ENCODE data around the gene TRAK1.
A peak's percentile ranks its signal among the peaks of the same experiment; 100 is the strongest.

The TRAK1 gene

DNA sequence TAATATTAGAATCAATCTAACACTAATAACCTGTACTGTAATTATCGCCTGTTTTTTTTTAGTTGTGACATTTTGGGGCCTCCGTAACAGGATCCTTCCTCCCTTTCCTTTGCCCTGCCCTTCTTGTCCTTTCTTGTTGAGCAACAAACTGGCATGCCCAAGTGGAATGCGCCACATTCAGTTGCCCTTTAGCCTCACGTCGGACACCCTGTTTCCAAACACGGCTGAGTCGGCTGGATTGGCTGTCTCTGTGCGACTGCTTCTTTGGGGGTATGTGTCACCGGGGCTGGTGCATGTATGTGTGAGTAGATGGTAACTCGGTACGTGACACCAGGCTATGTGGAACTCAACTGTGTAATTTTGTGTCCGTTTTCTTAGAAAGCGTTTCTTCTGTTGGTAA is 24.1 kb downstream of the TRAK1 start:
- no peak overlapping the region for H2AK5ac ChIP-seq (ENCODE audit: low read length, severe bottlenecking)

DNA sequence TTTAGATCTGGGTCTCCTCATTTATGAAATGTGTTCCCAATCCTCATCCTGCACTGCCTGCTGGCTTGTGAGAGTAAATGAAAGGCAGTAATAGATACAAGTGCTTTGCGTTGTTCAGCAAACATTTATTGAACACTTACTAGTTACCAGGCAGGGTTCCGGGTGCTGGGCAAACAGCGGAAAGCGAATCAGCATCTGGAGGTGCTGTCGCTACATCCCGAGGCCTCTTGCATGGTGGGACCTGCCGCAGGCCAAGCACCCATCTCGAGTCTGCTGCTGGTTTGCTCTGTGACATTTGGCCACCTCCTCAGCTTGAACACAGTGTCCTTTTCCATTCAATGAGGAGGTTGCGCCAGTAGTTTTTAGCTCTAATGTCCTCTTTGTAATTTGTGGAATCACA is 24.8 kb downstream of the TRAK1 start:
- no peak for DNase-seq
- WGBS = 95% methylated on average over 9 of the region's 9 CpGs
- H3K14ac ChIP-seq (ENCODE audit: low read length in 2 of 2) = no peak overlapping the region
- no peak overlapping the region for H4K8ac ChIP-seq (ENCODE audit: low read length)
- no peak overlapping the region for H2BK120ac ChIP-seq (ENCODE audit: low read depth, low read length)
- H3K23ac ChIP-seq (ENCODE audit: low read length in 2 of 2) = no peak overlapping the region
- H3K4me2 ChIP-seq (ENCODE audit: low read length, poor library complexity, severe bottlenecking) = no peak overlapping the region
- H2BK15ac ChIP-seq (ENCODE audit: low read depth, poor library complexity, severe bottlenecking) = no peak overlapping the region
- H3K9me3 ChIP-seq (ENCODE audit: control insufficient read depth, low read length) = no peaks in the 10 kb centered on the region
- H2AK5ac ChIP-seq (ENCODE audit: low read length, severe bottlenecking) = no peak overlapping the region
- H2BK12ac ChIP-seq (ENCODE audit: low read length in 2 of 2) = peak overlapping the region in 1 of 2 experiments; percentile 11
- no peak overlapping the region for H2BK5ac ChIP-seq (ENCODE audit: low read depth, low read length, poor library complexity, severe bottlenecking)
- no peak overlapping the region for H3K27ac ChIP-seq (ENCODE audit: low read length, poor library complexity, severe bottlenecking)
- H3K4me1 ChIP-seq (ENCODE audit: control insufficient read depth, insufficient read depth, low read depth, low read length) = peaks cover 17% of the 10 kb centered on the region
- no peak overlapping the region for H4K91ac ChIP-seq (ENCODE audit: low read length)
- H3K4me3 ChIP-seq (ENCODE audit: insufficient read depth in 1 of 2, low read depth in 1 of 2, low read length in 2 of 2) = no peak overlapping the region
- H3K36me3 ChIP-seq (ENCODE audit: control insufficient read depth in 1 of 2, insufficient read depth in 2 of 2, low read depth in 1 of 2, low read length in 2 of 2) = peaks cover 0 to 12% of the 10 kb centered on the region in 2 experiments
- peaks cover 15% of the 10 kb centered on the region for H3K79me1 ChIP-seq (replicated peaks; ENCODE audit: low read length, poor library complexity, severe bottlenecking)
- no peak overlapping the region for H2AFZ ChIP-seq (ENCODE audit: low read depth, low read length)
- H3K4ac ChIP-seq (ENCODE audit: low read depth in 1 of 2, low read length in 2 of 2) = no peak overlapping the region
- H3K27me3 ChIP-seq (ENCODE audit: control insufficient read depth in 1 of 2, insufficient read depth in 1 of 2, low read length in 2 of 2) = no peaks in the 10 kb centered on the region
- no peak overlapping the region for H3K18ac ChIP-seq (ENCODE audit: low read depth in 1 of 2, low read length in 2 of 2)
- H3K9ac ChIP-seq (ENCODE audit: low read length) = no peak overlapping the region

More for the DNA sequence above, 24.1 kb downstream of the TRAK1 start:
- Histone ChIP-seq H3K27me3 (ENCODE audit: control insufficient read depth in 1 of 2, insufficient read depth in 1 of 2, low read length in 2 of 2) (no peaks in the 10 kb centered on the region), H3K18ac (ENCODE audit: low read depth in 1 of 2, low read length in 2 of 2) (no peak overlapping the region), H2BK12ac (ENCODE audit: low read length in 2 of 2) (no peak overlapping the region), H3K23ac (ENCODE audit: low read length in 2 of 2) (no peak overlapping the region), H4K8ac (ENCODE audit: low read length) (no peak overlapping the region), H2BK120ac (ENCODE audit: low read depth, low read length) (no peak overlapping the region), H3K4me1 (ENCODE audit: control insufficient read depth, insufficient read depth, low read depth, low read length) (peaks cover 17% of the 10 kb centered on the region), H3K4me3 (ENCODE audit: insufficient read depth in 1 of 2, low read depth in 1 of 2, low read length in 2 of 2) (no peak overlapping the region), H2BK15ac (ENCODE audit: low read depth, poor library complexity, severe bottlenecking) (no peak overlapping the region), H3K36me3 (ENCODE audit: control insufficient read depth in 1 of 2, insufficient read depth in 2 of 2, low read depth in 1 of 2, low read length in 2 of 2) (peaks cover 0 to 12% of the 10 kb centered on the region in 2 experiments), H4K91ac (ENCODE audit: low read length) (no peak overlapping the region), H3K27ac (ENCODE audit: low read length, poor library complexity, severe bottlenecking) (no peak overlapping the region), H2AFZ (ENCODE audit: low read depth, low read length) (no peak overlapping the region), H3K4ac (ENCODE audit: low read depth in 1 of 2, low read length in 2 of 2) (no peak overlapping the region), H3K4me2 (ENCODE audit: low read length, poor library complexity, severe bottlenecking) (no peak overlapping the region), H2BK5ac (ENCODE audit: low read depth, low read length, poor library complexity, severe bottlenecking) (no peak overlapping the region), H3K14ac (ENCODE audit: low read length in 2 of 2) (no peak overlapping the region), H3K79me1 (replicated peaks; ENCODE audit: low read length, poor library complexity, severe bottlenecking) (peaks cover 18% of the 10 kb centered on the region), H3K9ac (ENCODE audit: low read length) (no peak overlapping the region), H3K9me3 (ENCODE audit: control insufficient read depth, low read length) (no peaks in the 10 kb centered on the region)
- WGBS = 73% methylated on average over 12 of the region's 13 CpGs
- DNase-seq = no peak

DNA sequence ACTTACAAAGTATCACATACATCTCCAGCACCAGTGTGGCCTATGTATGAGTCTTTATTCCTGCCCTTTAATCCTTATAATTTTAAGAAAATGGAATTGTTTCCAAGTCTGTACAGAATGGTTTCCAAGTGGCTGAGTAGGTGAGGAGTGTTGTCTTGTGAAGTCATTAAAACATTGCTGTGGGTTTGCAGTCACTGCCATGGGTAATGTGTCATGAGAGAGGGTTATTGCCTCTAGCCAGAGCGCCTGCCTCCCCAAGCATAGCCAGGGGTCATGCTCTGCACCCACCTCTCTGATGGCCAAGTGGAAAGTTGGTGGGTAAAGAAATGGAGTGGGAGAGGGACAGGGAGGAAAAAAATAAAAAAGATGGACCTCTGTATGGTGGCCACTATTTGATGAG is 25.3 kb downstream of the TRAK1 start:
- Histone ChIP-seq H4K8ac (ENCODE audit: low read length) (no peak overlapping the region), H3K23ac (ENCODE audit: low read length in 2 of 2) (no peak overlapping the region), H3K9me3 (ENCODE audit: control insufficient read depth, low read length) (no peaks in the 10 kb centered on the region), H2BK120ac (ENCODE audit: low read depth, low read length) (no peak overlapping the region), H3K14ac (ENCODE audit: low read length in 2 of 2) (no peak overlapping the region), H3K4me2 (ENCODE audit: low read length, poor library complexity, severe bottlenecking) (no peak overlapping the region), H3K4ac (ENCODE audit: low read depth in 1 of 2, low read length in 2 of 2) (no peak overlapping the region), H3K4me3 (ENCODE audit: insufficient read depth in 1 of 2, low read depth in 1 of 2, low read length in 2 of 2) (no peak overlapping the region), H3K79me1 (replicated peaks; ENCODE audit: low read length, poor library complexity, severe bottlenecking) (peaks cover 15% of the 10 kb centered on the region), H2BK5ac (ENCODE audit: low read depth, low read length, poor library complexity, severe bottlenecking) (no peak overlapping the region), H2AK5ac (ENCODE audit: low read length, severe bottlenecking) (no peak overlapping the region), H4K91ac (ENCODE audit: low read length) (no peak overlapping the region), H3K36me3 (ENCODE audit: control insufficient read depth in 1 of 2, insufficient read depth in 2 of 2, low read depth in 1 of 2, low read length in 2 of 2) (peaks cover 0 to 12% of the 10 kb centered on the region in 2 experiments), H2BK12ac (ENCODE audit: low read length in 2 of 2) (no peak overlapping the region), H2BK15ac (ENCODE audit: low read depth, poor library complexity, severe bottlenecking) (no peak overlapping the region), H3K27ac (ENCODE audit: low read length, poor library complexity, severe bottlenecking) (no peak overlapping the region), H3K18ac (ENCODE audit: low read depth in 1 of 2, low read length in 2 of 2) (no peak overlapping the region), H2AFZ (ENCODE audit: low read depth, low read length) (no peak overlapping the region), H3K27me3 (ENCODE audit: control insufficient read depth in 1 of 2, insufficient read depth in 1 of 2, low read length in 2 of 2) (no peaks in the 10 kb centered on the region), H3K9ac (ENCODE audit: low read length) (no peak overlapping the region), H3K4me1 (ENCODE audit: control insufficient read depth, insufficient read depth, low read depth, low read length) (peaks cover 17% of the 10 kb centered on the region)
- WGBS = 82% methylated on average over 1 of the region's 1 CpG
- no peak for DNase-seq

DNA sequence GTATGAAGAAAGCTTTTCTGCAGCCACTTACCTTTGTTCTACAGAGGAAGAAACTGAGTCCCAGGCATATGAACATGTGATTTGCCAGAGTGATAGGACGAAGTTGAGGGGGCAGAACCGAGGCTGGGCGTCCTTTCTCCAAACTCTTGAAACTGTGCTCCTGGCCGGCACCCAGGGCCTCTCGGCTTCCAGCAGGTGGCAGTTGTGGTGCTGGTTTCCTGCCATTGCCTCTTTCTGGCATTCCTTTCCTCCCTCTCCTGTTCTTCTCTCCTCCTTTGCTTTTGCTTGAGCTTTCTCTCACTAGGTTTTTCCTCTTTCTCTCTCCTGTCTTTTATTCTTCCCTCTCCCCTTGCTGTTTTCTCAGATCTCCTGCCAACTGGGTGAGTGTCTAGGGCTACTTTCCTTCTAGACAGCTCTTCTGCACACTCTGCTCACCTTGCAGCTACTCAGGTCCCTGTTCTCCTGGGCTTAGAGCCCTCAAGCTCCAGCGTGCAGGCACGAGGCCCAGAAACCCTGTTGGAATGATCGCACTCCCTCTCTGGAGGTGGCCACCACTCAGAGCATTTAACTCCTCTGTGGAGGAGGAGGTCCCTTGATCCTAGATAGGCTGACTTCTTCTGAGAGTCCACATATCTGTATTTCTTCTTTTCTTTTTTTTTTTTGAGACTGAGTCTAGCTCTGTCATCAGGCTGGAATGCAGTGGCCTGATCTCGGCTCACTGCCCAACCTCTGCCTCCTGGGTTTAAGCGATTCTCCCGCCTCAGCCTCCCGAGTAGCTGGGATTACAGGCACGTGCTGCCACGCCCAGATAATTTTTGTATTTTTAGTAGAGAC is 26.2 kb downstream of the TRAK1 start:
- DNase-seq = peak; percentile 70
- H2BK15ac ChIP-seq (ENCODE audit: low read depth, poor library complexity, severe bottlenecking) = no peak overlapping the region

More for the DNA sequence above, 26.2 kb downstream of the TRAK1 start:
- Histone ChIP-seq H3K9me3 (ENCODE audit: control insufficient read depth, low read length) (no peaks in the 10 kb centered on the region), H3K14ac (ENCODE audit: low read length in 2 of 2) (no peak overlapping the region), H2BK5ac (ENCODE audit: low read depth, low read length, poor library complexity, severe bottlenecking) (no peak overlapping the region), H3K9ac (ENCODE audit: low read length) (peak overlapping the region; percentile 44), H3K4me1 (ENCODE audit: control insufficient read depth, insufficient read depth, low read depth, low read length) (peaks cover 17% of the 10 kb centered on the region), H3K23ac (ENCODE audit: low read length in 2 of 2) (no peak overlapping the region), H2BK120ac (ENCODE audit: low read depth, low read length) (no peak overlapping the region), H4K91ac (ENCODE audit: low read length) (no peak overlapping the region), H2BK12ac (ENCODE audit: low read length in 2 of 2) (no peak overlapping the region), H3K27ac (ENCODE audit: low read length, poor library complexity, severe bottlenecking) (peak overlapping the region; percentile 36), H4K8ac (ENCODE audit: low read length) (no peak overlapping the region), H3K4me2 (ENCODE audit: low read length, poor library complexity, severe bottlenecking) (no peak overlapping the region), H3K27me3 (ENCODE audit: control insufficient read depth in 1 of 2, insufficient read depth in 1 of 2, low read length in 2 of 2) (no peaks in the 10 kb centered on the region), H2AFZ (ENCODE audit: low read depth, low read length) (no peak overlapping the region), H3K4ac (ENCODE audit: low read depth in 1 of 2, low read length in 2 of 2) (no peak overlapping the region), H3K36me3 (ENCODE audit: control insufficient read depth in 1 of 2, insufficient read depth in 2 of 2, low read depth in 1 of 2, low read length in 2 of 2) (peaks cover 0 to 12% of the 10 kb centered on the region in 2 experiments), H3K18ac (ENCODE audit: low read depth in 1 of 2, low read length in 2 of 2) (no peak overlapping the region), H2AK5ac (ENCODE audit: low read length, severe bottlenecking) (no peak overlapping the region), H3K79me1 (replicated peaks; ENCODE audit: low read length, poor library complexity, severe bottlenecking) (peaks cover 19% of the 10 kb centered on the region), H3K4me3 (ENCODE audit: insufficient read depth in 1 of 2, low read depth in 1 of 2, low read length in 2 of 2) (peak overlapping the region in 1 of 2 experiments; percentile 35)
- WGBS = 35% methylated on average over 14 of the region's 14 CpGs
